ENCODE measurements around the gene SPRED2.

The SPRED2 gene

GRCh38 chr2:65299246-65299645, 133.2 kb downstream of the SPRED2 start:
- no peak for DNase-seq

GRCh38 chr2:65298089-65298488, 134.3 kb downstream of the SPRED2 start:
- DNase-seq = no peak

DNA sequence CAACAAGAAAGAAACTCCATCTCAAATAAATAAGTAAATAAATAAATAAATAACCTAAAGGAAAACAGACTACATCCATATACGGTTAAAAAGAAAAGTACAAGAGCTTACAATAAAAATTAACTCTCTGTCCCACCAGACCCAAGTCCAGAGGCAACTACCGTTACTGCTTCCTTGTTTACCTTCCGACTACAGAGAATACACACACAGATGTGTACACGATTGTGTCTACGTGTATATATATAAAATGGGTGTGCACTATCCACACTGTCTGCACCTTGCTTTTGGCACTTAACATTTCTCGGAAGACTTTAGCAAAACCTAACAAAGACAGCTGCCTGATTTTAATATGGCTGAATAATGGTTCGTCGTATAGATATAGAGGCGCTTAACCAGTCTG, 134.9 kb downstream of the SPRED2 start:
- DNase-seq = no peak

DNA sequence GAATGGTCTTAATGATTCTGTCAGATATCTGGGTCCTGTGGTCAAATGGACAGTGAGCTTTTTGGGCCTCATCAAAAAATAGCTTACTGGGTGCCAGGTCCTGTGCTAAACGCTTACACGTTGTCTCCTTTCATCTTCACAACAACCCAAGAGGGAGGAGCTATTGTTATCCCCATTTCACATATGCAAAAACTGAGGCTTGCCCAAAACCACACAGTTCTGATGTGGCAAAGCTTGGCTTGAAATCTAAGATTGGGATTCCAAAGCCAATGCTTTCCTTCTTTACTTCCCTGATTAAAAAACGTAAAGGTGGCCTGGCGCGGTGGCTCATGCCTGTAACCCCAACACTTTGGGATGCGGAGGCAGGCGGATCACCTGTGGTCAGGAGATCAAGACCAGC, 135.4 kb downstream of the SPRED2 start:
- DNase-seq = no peak

DNA sequence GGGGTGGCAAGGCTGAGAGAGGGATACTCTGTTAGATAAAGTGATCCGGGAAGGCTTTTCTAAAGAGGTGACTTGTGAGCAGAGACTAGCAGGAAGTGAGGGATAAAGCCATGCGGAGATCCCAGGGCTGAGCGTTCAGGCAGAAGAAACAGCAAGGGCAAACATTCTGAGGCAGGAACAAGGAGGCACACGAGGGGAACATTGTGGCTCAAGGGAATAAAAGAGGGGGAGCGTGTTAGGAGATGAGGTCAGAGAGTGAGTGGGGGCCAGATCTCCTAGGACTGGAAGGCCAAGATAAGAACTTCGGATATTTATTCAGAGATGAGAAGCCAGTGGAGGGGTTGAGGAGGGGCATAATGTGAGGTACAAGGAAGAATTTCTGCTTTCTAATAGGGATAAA, 137.7 kb downstream of the SPRED2 start:
- no peak for DNase-seq

DNA sequence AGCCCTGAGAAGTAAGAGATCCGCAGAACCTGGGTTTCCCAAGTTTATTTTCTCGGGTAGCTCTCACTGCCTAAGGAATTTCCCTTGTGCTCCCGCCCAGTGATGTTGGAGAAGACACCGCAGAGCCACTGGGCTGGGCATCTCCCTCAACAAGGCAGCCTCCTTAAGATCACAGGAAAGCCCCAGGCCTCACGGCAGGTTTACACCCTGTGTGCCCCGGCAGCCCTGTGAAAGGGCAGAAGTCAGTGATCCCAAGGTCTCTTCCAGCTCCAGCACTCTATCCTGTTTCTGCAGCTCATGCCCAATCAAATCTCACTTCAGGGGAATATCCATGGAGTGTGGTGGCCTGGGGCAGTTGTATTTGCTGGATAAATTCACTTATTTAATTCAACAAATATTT, 138.3 kb downstream of the SPRED2 start:
- DNase-seq = no peak

- DNase-seq = no peak
These were observed 139.0 kb downstream of the SPRED2 start for GRCh38 chr2:65293376-65293775.

- no peak for DNase-seq
These were observed 139.9 kb downstream of the SPRED2 start for GRCh38 chr2:65292461-65293011.

- no peak for DNase-seq
These were observed 140.3 kb downstream of the SPRED2 start for GRCh38 chr2:65292106-65292400.

DNA sequence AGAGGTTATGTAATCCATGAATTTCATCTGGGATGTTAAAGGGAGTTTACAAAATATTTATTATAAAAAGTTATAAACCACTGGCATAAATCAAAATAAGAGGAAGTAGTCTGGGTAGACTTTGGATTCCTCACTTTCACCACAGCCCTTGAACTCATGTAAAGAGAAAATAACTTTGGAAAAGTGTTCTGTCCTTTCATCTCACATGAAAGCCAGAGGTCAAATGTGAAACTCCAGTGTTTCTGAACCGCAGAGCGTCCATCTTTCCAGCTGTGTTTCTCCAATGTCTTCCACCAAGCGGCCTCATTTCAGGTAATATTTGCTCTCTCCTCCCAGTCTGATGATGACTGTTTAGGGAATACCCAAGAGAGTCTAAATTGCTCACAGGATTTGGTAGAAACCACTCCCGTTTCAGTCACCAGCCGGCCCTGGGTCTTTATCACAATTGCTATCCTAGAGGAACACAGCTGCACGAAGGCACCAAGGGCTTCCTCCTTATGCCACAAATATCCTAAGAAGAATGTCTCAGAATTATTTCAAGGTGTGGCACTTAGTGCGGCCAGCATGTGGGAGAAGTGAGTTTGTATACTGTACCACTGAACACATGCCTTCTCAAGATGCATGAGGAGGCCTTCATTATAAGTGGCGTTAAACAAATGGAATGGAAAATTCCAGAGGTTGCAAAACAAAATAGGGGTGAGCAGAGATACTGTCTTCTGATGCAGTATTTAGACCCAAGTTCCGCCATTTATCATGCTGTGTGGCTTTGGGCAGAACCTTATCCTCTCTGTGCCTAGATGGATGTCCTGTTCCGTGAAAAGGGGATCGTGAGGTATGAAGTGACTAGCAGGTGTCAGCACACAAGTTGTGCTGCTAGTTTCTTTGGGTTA, 140.9 kb downstream of the SPRED2 start:
- no peak for DNase-seq

GRCh38 chr2:65287364-65287763, 145.0 kb downstream of the SPRED2 start:
- no peak for DNase-seq

DNA sequence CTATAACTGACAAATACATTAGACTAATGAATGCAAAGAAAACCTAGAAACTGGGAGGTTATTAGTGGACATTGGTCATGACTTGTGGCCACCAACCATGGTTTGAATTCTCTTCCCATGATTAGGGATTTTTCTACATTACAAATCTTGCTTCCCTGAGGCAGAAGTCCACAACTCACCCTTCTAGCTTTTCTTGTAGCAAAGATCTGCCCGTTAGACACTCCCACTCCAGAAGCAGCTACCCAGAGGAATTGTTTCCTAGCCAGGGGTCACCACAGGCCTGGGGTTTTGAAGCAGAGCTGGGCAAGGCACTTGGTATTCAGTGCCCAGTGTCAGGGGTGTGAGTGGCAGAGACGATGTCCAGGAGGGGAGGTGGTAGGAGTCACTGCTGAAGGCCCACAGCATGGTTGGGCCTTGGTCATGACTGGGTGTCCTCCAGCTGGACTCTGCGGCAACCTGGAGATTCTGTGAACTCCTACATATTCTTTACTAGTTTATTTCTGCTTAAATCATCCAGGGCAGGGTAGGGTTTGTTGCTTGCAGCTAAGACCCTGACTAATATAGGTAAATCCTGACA, 149.8 kb downstream of the SPRED2 start:
- DNase-seq = no peak

- no peak for DNase-seq
These were observed 150.6 kb downstream of the SPRED2 start for GRCh38 chr2:65281627-65282351.

- no peak for DNase-seq
These were observed 152.6 kb downstream of the SPRED2 start for GRCh38 chr2:65279756-65280155.

DNA sequence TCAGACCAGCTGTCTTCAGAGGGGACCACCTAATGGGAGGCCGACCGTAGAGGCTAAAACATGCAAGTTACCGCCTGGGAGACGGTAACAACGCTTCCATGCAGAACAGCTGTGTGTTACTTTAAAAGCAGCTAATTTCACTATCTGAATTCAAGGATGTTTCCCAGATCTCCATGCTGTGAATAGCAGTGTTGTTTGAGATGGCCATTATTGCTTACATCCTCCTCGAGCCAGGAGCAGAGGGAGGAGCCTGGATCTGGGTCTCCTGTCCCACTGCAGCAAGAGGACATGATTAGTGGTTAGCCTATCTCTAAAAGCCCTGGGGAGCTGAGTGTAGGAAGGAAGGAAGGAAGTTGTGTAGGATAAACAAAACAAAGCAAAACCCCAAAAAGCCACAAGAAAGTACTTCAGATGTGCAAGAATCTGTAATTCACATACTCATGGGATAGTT, 153.8 kb downstream of the SPRED2 start:
- no peak for DNase-seq

DNA sequence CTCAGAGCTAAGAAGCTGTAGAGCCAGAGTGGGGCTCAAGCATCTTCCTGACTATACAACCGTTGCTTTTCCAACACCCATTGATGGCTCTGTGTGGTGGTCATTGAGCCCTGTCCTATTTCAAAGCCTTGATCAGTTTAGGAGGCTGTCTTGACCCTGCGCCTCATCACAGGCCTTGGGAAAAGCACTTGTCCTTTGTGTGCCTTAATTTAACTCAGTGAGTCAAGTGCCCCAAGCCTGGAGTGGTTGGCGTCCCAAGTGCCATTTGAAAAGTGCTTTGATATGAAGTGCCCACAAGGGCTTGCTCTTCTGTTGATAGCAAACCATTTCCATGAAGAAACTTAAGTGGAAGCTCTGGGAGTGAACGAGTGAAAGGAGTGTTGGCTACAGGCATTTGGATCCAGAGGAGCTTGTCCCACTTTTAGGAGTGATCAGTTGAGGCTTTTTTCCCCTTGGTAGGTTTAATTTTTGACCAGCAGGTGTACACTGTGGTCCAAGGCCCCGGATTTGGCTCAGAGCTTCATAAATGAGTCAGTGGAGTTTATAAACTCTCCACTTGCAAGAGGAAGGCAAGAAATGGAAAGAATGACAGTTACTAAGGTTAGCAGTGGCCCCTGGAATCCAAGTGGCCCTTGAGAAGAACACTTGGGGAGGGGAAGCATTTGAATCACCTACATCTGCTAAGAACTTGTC, 154.5 kb downstream of the SPRED2 start:
- no peak for DNase-seq

DNA sequence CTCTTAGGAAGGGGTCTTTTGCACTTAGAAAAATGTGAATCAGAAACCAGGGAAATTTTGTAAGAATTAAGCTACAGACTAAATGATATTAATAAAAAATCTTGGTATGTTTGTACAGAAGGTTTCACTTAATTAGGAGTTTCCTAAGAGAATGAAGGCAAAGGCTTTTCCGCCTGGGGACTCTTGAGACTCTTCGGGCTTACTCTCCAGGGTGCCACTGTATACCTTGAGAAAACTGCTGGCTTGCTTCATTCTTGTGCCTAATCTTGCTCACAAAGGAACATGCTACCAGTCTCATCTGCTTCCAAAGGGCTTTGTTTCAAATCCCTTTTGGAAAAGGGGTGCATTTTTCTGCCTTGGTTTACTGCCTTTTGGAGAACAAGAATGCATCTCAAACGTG, 155.3 kb downstream of the SPRED2 start:
- DNase-seq = no peak

GRCh38 chr2:65276609-65277008, 155.8 kb downstream of the SPRED2 start:
- no peak for DNase-seq

DNA sequence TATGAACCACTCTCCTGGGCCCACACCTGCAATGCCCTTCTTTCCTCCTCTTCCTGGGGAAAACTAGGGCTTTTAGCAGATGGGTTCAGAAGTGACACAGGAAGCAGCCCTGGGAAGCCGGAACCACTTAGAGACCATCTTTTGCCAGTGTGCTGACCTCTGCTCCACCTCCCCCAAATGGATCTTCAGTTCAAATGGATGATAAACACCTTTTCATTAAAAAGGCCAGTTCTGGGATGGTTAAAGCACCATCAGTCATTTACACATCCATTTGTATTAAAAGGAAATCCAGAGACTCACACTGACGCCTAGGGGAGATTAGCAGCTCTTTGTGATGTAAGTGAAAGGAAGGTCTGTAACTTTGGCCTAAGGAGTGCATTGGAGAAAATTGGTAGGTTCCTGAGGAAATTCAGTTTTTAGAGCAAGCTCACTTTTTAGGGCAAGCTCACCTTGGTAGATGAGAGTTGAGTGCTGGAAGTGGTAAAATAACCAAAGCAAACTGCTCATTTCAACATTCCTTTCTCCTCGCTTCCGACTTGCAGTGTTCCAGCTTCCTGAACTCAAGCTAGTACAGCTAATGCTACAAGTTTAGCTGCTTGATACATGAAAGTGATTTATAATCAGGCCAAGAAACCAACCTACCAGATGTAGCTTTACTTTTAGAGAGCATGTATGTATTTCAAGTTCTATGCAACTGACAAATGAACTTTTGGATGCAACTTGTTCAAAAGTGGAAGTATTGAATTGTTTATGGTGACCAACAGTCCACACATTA, 157.1 kb downstream of the SPRED2 start:
- no peak for DNase-seq

DNA sequence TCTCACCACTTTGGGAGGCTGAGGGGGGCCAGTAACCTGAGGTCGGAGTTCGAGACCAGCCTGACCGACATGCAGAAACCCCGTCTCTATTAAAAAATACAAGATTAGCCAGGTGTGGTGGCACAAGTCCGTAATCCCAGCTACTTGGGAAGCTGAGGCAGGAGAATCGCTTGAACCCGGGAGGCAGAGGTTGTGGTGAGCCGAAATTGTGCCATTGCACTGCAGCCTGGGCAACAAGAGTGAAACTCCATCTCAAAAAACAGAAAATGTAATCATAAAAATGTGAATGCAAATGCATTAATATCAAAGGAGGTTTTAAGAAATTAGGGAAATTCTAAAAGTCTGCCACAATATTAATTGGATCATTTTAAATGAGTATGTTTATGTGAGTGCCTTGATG, 159.1 kb downstream of the SPRED2 start:
- DNase-seq = no peak

GRCh38 chr2:65268957-65269356, 163.4 kb downstream of the SPRED2 start:
- no peak for DNase-seq

GRCh38 chr2:65267008-65267407, 165.4 kb downstream of the SPRED2 start:
- no peak for DNase-seq
